Smooth muscle cell of the brain vasculature (primary cell): Measurements from ENCODE around the gene DISP2.

Experiments
- DNase-seq: peaks from one replicate; pipeline ENCODE4 v3.0.0-alpha.2; 2012; ENCODE audit warnings: low read depth, low spot score

DISP2 gene

GRCh38 chr15:40365624-40366456 lies 7.8 kb downstream of the DISP2 start:
- no peak for DNase-seq

- DNase-seq: no peak
These were observed 8.7 kb downstream of the DISP2 start for GRCh38 chr15:40366457-40367370.

- no peak for DNase-seq
These were observed 9.3 kb downstream of the DISP2 start for GRCh38 chr15:40367371-40367685.

GRCh38 chr15:40367686-40368611 lies 9.9 kb downstream of the DISP2 start:
- peak; percentile 36 for DNase-seq

- DNase-seq: no peak
These were observed 10.9 kb downstream of the DISP2 start for GRCh38 chr15:40368719-40369473.

GRCh38 chr15:40369474-40369869 lies 11.5 kb downstream of the DISP2 start:
- DNase-seq: no peak

GRCh38 chr15:40369971-40370370 lies 12.0 kb downstream of the DISP2 start:
- no peak for DNase-seq

- no peak for DNase-seq
These were observed 15.0 kb downstream of the DISP2 start for GRCh38 chr15:40372981-40373380.

- DNase-seq: no peak
These were observed 19.6 kb downstream of the DISP2 start for GRCh38 chr15:40377606-40378005.

GRCh38 chr15:40379374-40379773 lies 21.4 kb downstream of the DISP2 start:
- no peak for DNase-seq

- peak; percentile 45 for DNase-seq
These were observed 21.8 kb downstream of the DISP2 start for GRCh38 chr15:40379853-40380252.

- DNase-seq: no peak
These were observed 22.6 kb downstream of the DISP2 start for GRCh38 chr15:40380636-40381035.

- no peak for DNase-seq
These were observed 24.0 kb downstream of the DISP2 start for GRCh38 chr15:40381818-40382529.

GRCh38 chr15:40382580-40383456 lies 24.8 kb downstream of the DISP2 start, which contains the start of gene KNSTRN:
TSS of gene KNSTRN (plus strand) at chr15:40382721. CDS start at chr15:40382836, 115 bp downstream.
- peak; percentile 82 for DNase-seq

- DNase-seq: no peak
These were observed 28.5 kb downstream of the DISP2 start for GRCh38 chr15:40386480-40386879.

- no peak for DNase-seq
These were observed 31.2 kb downstream of the DISP2 start for GRCh38 chr15:40388941-40389823.

- DNase-seq: no peak
These were observed 32.0 kb downstream of the DISP2 start for GRCh38 chr15:40389824-40390595.
